Effector memory CD8-positive, alpha-beta T cell (primary cell): ENCODE measurements around the gene PPM1G.

Experiments
- ATAC-seq: fragments of 150-1000 bp; cut with Tn5 transposase; replicated peaks from 2 replicates; pipeline ENCODE4 v1.10.0; 2021; ENCODE audit warnings: mild to moderate bottlenecking, moderate library complexity
- DNase-seq, 3 experiments: peaks; one replicate each; pipeline ENCODE4 v3.0.0; 2021
- H3K27ac Mint-ChIP-seq, 2 donors: one replicate each; pipeline ENCODE4 v1.8.0; 2022; ENCODE audit warnings: mild to moderate bottlenecking in 2 of 2, mixed read lengths in 2 of 2, moderate library complexity in 2 of 2
- H3K27me3 Mint-ChIP-seq, 2 donors: one replicate each; pipeline ENCODE4 v1.8.0; 2022; ENCODE audit warnings: mixed read lengths in 2 of 2
- H3K36me3 Mint-ChIP-seq: one replicate; pipeline ENCODE4 v1.8.0; 2022; ENCODE audit warnings: mild to moderate bottlenecking, moderate library complexity, mixed read lengths; ENCODE audit not compliant: insufficient read depth
- H3K4me1 Mint-ChIP-seq, 2 donors: one replicate each; pipeline ENCODE4 v1.8.0; 2022; ENCODE audit warnings: low read depth in 2 of 2, mixed read lengths in 2 of 2
- H3K4me3 Mint-ChIP-seq, 2 donors: one replicate each; pipeline ENCODE4 v1.8.0; 2022; ENCODE audit warnings: mild to moderate bottlenecking in 2 of 2, mixed read lengths in 2 of 2, moderate library complexity in 2 of 2
- H3K9me3 Mint-ChIP-seq, 2 donors: one replicate each; pipeline ENCODE4 v1.8.0; 2022; ENCODE audit warnings: mixed read lengths in 2 of 2

The PPM1G gene

DNA sequence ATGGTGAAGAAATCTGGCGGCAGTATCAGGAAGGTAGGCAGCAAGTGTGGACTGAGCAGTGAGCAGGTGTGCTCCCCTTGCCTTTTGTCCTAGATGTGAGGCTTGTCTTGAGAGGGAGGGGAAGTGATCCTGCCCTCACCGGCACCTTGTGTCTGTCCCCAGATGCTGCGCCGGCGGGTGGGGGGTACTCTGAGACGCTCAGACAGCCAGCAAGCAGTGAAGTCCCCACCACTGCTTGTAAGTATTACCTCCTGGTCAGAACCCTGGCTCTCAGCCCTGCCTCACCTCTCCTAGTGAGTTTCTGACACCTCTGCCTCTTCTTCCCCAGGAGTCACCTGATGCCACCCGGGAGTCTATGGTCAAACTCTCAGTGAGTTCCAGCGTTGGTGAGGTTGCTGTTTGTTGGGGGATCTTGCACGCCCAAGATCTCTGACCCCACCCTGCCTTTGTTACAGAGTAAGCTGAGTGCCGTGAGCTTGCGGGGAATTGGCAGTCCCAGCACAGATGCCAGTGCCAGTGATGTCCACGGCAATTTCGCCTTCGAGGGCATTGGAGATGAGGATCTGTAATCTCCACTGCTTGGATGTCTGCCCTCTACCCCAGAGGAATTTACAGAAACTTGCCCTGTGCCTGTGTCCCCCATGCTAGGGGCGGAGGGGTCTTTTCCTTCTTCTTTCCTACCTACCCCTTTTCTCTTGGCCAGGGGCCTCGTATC is 33.1 kb downstream of the PPM1G start:
- DNase-seq (no peak), ATAC-seq (no peak)
- H3K27me3 Mint-ChIP-seq = no peaks in the 10 kb centered on the region
- no peaks in the 10 kb centered on the region for H3K9me3 Mint-ChIP-seq
- H3K36me3 Mint-ChIP-seq = peaks cover 73% of the 10 kb centered on the region
- H3K4me3 Mint-ChIP-seq = no peak overlapping the region
- H3K27ac Mint-ChIP-seq = peak overlapping the region; percentile 35 to 68
- peaks cover 37 to 39% of the 10 kb centered on the region in 2 donors for H3K4me1 Mint-ChIP-seq

DNA sequence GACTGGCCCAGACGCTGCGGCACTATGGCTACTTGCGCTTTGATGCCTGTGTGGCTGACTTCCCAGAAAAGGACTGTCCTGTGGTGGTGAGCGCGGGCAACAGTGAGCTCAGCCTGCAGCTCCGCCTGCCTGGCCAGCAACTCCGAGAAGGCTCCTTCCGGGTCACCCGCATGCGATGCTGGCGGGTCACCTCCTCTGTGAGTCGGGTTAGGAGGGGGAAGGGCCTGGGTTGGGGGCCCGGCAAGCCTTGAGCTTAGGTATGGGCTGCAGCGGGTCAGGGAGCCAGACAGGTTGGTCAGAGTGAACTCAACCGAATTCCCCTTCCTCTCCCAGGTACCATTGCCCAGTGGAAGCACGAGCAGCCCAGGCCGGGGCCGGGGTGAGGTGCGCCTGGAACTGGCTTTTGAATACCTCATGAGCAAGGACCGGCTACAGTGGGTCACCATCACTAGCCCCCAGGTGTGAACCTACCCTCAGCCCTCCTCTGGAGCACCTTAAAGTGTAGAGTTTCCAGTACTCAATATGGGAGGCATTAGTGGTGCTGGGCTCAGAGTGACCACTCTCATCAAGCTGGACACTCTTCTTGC is 33.8 kb downstream of the PPM1G start:
- no peak for ATAC-seq
- Mint-ChIP-seq H3K4me1 (peaks cover 34% of the 10 kb centered on the region in 2 donors), H3K27me3 (no peaks in the 10 kb centered on the region), H3K9me3 (no peaks in the 10 kb centered on the region), H3K27ac (peak overlapping the region in 1 of 2 donors; percentile 68), H3K36me3 (peaks cover 71% of the 10 kb centered on the region), H3K4me3 (no peak overlapping the region)
- no peak for DNase-seq

DNA sequence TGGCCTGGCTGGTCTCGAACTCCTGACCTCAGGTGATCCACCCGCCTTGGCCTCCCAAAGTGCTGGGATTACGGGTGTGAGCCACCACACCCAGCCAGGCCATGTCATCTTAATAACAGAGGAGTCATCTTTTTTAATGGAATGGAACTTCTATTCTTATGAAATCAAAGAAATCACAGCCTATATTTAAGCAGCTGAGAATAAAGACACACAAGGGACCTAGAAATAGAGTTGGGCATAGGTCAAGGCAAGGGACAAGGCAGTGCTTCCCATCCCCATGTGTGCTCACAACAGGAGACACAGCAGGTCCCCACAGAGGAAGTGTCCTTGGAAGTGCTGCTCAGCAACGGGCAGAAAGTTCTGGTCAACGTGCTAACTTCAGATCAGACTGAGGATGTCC is 35.8 kb downstream of the PPM1G start:
- H3K27ac Mint-ChIP-seq = peak overlapping the region in 1 of 2 donors; percentile 12
- H3K27me3 Mint-ChIP-seq = no peaks in the 10 kb centered on the region
- DNase-seq = no peak
- no peaks in the 10 kb centered on the region for H3K9me3 Mint-ChIP-seq
- no peak overlapping the region for H3K4me3 Mint-ChIP-seq
- peaks cover 32 to 34% of the 10 kb centered on the region in 2 donors for H3K4me1 Mint-ChIP-seq
- H3K36me3 Mint-ChIP-seq = peaks cover 62% of the 10 kb centered on the region
- no peak for ATAC-seq

DNA sequence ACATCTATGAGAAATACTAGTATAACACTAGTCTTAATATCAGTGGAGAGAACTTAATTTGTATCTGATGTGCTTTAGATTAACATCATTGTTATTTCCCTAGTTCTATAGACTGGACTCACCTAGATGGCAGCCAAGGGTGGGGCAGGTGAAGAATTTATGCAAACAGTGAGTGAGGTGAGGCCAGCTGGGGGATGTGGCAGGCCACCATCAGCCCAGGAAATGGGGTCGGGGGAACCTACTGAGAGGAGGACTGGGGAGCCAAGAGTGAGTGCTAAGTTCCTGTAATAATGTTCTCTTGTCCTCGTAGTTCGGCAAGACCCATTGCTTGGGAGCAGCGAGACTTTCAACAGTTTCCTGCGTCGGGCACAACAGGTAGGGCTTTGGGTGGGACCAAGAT is 36.5 kb downstream of the PPM1G start:
- DNase-seq (no peak), ATAC-seq (no peak)
- no peaks in the 10 kb centered on the region for H3K27me3 Mint-ChIP-seq
- peak overlapping the region in 1 of 2 donors; percentile 95 for H3K27ac Mint-ChIP-seq
- no peak overlapping the region for H3K4me3 Mint-ChIP-seq
- no peaks in the 10 kb centered on the region for H3K9me3 Mint-ChIP-seq
- peaks cover 57% of the 10 kb centered on the region for H3K36me3 Mint-ChIP-seq
- H3K4me1 Mint-ChIP-seq = peaks cover 34 to 35% of the 10 kb centered on the region in 2 donors

DNA sequence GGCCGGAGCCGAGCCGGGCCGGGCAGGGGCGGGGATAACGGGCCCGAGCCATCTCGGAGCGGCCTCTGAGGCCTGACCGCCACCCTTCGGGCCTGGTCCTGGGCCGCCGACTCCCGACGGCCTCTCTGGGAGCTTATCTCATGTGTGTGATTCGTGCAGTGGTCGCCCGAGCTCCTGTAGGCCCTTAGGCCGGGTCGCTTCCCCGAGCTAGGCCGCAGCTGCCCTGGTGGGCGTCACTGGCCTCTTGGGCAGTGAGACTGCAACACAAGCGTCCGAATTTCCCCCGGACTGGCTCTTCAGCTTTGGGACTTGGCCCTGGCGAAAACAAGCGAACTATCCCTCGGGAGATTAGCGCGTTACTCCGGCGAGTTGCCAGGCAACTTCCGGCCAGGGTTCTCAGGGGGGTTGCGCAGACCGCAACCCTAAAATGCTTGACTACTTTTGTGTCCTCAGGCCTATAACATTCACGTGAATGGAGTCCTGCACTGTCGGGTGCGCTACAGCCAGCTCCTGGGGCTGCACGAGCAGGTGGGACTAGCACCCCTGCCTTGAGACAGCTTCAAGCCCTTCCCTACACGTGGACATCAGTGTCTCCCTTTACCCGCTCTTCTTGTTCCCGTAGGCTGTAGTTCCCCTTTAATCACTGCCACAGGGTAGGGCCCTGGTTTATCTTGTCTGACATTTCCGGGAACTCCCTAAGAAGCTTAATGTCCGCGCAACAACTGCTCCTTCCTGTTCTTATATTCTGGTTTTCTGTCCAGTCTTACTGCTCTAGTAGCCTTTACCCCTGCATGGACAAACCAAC is 38.4 kb downstream of the PPM1G start:
- DNase-seq = peak in 2 of 3 experiments; percentile 6 to 35
- peaks cover 60% of the 10 kb centered on the region for H3K36me3 Mint-ChIP-seq
- H3K9me3 Mint-ChIP-seq = no peaks in the 10 kb centered on the region
- ATAC-seq = peak; percentile 3
- peak overlapping the region; percentile 93 to 95 for H3K27ac Mint-ChIP-seq
- H3K4me3 Mint-ChIP-seq = peak overlapping the region; percentile 85 to 96
- peaks cover 30 to 35% of the 10 kb centered on the region in 2 donors for H3K4me1 Mint-ChIP-seq
- H3K27me3 Mint-ChIP-seq = no peaks in the 10 kb centered on the region

DNA sequence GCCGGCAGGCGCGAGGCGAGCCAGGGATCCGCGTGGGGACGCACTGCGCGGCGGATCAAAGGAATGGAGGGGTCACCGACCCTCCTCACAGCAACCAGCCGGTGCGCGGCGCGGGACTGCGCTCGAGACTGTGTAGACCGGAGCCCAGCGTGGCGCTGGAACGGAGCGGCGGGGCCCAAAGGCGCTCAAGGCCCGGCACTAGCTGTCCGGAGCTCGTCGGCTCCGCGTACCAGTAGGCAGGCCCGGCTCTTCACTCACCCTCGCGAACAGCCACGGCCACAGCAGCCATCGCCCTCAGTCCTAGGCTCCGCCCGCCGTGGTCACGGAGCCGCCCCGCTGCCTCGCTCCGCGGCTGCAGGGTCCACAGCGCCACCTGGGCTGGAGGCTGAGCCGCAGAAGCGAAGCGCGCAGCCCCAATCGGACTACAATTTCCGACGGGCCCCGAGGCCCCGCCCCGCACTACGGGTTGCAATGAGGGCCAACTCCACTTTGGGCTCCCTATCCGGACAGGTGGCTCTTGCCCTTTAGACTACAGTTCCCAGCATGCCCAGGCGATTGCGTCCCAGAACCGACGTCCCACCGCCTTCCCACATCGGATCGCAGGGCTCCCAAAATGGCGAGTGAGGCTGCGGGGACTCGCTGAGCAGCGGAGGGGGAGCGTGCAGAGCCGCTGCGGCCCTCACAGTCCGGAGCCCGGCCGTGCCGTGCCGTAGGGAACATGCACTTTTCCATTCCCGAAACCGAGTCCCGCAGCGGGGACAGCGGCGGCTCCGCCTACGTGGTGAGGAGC is 39.2 kb downstream of the PPM1G start, which contains the start of the genes EIF2B4 and SNX17:
Gene EIF2B4 (minus strand): TSS at position 313 of the 790 bp plus-strand sequence. CDS start 24 bp downstream, at position 289.
Gene SNX17 (plus strand): TSS at position 591 of the 790 bp plus-strand sequence. CDS start 128 bp downstream, at position 719.
- Mint-ChIP-seq H3K4me1 (peaks cover 30 to 35% of the 10 kb centered on the region in 2 donors), H3K27ac (peak within 1 kb of the TSS; percentile 93 to 95), H3K36me3 (peaks cover 57% of the 10 kb centered on the region), H3K27me3 (no peaks in the 10 kb centered on the region), H3K4me3 (peak within 1 kb of the TSS; percentile 85 to 96), H3K9me3 (no peaks in the 10 kb centered on the region)
- ATAC-seq (peak; percentile 89), DNase-seq (peak; percentile 99)

DNA sequence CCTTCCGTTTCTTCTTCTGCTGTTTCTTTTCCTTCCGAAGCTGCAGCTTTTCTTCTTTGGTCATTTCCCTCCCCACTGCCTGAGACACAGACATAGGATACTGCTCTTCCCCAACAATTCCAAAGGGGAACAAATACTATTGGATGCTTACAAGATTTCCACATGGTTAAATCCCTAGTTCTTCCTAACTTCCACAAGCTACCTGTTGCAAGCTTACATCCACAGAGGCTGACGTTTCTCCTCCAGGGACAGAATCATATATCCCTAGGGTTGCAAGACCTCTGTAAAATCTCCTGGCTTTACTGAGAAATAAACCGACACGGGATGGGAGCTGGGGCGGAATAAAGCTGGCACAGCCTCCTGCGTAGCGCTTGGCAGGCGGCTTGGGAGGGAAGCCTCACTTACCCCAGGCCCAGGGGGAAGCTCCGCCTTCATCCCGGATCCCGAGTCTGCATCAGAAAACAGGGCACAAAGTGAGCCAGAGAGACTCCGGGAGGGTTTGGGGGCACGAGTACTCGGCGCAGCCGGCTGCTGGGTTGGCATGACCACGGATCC is 39.8 kb downstream of the PPM1G start:
- Mint-ChIP-seq H3K27me3 (no peaks in the 10 kb centered on the region), H3K36me3 (peaks cover 58% of the 10 kb centered on the region), H3K27ac (peak overlapping the region; percentile 93 to 95), H3K9me3 (no peaks in the 10 kb centered on the region), H3K4me3 (peak overlapping the region; percentile 85 to 96), H3K4me1 (peaks cover 29 to 35% of the 10 kb centered on the region in 2 donors)
- DNase-seq (no peak), ATAC-seq (no peak)

DNA sequence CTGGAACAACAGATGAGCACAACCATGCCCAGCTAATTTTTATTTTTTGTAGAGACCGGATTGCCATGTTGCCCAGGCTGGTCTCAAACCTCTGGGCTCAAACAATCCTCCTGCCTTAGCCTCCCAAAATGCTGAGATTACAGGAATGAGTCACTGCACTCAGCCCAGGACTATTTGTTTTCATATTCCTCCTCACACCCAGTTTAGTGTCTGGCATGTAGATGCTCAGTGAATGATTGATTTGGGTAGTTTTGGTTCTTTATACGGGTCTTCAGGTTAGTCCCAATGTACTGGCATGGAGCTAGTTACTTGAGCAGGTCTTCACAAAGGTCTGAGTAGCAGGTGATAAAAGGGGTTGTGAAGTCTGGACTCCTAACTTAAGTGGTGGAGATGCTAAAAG is 45.5 kb downstream of the PPM1G start:
- Mint-ChIP-seq H3K27me3 (no peaks in the 10 kb centered on the region), H3K27ac (no peak overlapping the region), H3K4me3 (no peak overlapping the region), H3K9me3 (no peaks in the 10 kb centered on the region), H3K36me3 (peaks cover 41% of the 10 kb centered on the region), H3K4me1 (peaks cover 3 to 4% of the 10 kb centered on the region in 2 donors)
- no peak for DNase-seq
- no peak for ATAC-seq

DNA sequence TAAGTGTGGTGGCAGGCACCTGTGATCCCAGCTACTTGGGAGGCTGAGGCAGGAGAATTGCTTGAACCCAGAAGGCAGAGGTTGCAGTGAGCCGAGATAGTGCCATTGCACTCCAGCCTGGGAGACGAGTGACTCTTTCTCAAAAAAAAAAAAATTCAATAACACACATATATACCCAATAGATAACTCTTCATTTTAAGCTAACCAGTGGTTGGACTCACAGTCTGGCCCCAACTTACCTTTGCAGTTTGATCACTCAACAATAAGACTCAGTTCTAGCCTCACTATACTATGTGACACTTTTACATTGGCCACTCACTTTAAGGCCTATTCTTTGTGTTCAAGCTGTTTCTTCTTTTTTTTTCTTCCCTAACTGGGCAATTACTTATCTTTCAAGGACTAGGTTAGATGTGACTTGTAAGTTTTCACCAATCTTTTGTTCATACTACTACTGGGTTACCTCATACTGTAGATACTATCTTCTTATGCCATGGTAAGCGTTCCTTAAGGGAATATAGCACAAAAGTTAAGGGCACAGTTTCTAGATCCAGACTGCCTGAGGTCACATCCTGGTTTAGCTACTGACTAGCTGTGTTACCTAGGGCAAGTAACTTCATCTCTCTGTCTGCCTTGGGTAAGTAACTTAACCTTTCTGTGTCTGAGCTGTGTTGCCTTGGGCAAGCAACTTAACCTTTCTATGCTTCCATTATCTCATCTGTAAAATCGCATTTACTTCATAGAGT is 46.5 kb downstream of the PPM1G start:
- Mint-ChIP-seq H3K4me3 (no peak overlapping the region), H3K36me3 (peaks cover 39% of the 10 kb centered on the region), H3K9me3 (no peaks in the 10 kb centered on the region), H3K4me1 (peaks cover 8 to 10% of the 10 kb centered on the region in 2 donors), H3K27ac (peak overlapping the region in 1 of 2 donors; percentile 5), H3K27me3 (no peaks in the 10 kb centered on the region)
- DNase-seq = no peak
- ATAC-seq = no peak

DNA sequence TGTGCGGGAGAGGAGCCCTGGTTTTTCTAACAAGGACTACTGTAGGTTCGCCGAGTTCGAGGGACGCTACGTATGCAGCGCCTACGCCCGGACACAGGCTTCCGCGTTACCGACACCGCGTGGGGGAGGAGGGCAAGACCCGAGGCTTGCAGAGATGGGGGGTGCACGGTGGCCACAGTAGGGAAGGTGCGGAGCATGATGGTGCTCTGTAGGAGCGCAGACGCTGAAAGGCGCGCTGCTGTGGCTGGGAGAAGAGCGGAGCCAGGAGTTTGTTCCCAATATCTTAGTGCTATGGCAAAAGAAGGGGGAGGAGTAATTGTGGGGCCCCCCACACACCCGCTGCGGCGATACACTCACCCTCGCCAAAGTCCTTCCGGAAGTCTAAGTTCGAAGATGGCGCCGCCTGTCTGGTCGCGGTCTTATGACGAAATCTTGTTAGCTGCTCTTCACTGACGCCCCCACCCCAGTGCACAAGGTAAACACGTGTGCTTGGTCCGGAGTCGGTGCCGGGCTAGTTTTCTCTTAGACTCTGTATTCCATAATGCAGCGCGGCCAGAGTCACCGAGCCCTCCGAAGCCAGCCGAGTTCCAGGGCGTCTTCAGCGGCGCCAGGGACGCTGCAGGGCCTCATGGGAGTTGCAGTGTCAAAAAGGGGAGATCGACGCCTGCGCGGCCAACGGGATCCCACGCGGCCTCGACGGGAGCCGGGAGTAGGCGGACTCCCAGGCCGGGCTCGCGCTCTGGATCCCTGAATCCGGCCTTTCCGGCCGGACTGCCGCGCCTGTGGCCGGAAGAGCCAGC is 52.8 kb downstream of the PPM1G start, which contains the start of gene GTF3C2:
Gene GTF3C2 (minus strand): TSS at position 383 of the 800 bp plus-strand sequence. CDS start 13,210 bp downstream, outside the sequence.
- Mint-ChIP-seq H3K27ac (peak within 1 kb of the TSS; percentile 98 to 99), H3K27me3 (no peaks in the 10 kb centered on the region), H3K4me1 (peaks cover 30 to 52% of the 10 kb centered on the region in 2 donors), H3K36me3 (peaks cover 26% of the 10 kb centered on the region), H3K9me3 (no peaks in the 10 kb centered on the region), H3K4me3 (peak within 1 kb of the TSS; percentile 95 to 98)
- DNase-seq (peak; percentile 90 to 93 (median 92)), ATAC-seq (peak; percentile 79)

DNA sequence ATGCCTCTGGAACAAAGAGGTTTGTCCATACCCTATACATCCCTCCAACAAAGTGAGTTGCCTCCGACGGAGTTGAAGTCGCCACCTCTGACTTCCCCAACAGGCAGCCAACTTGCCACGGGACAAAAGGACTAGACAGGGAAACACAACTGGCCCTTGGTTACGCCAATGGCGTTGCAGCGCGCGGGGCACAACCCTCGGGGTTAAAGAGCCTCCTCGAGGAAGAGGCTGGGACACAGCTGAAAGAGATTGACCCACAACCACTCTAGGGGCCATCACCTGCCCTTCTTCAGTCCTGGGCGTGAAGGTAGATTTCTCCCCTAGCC is 53.4 kb downstream of the PPM1G start:
- Mint-ChIP-seq H3K27me3 (no peaks in the 10 kb centered on the region), H3K4me1 (peaks cover 30 to 55% of the 10 kb centered on the region in 2 donors), H3K4me3 (peak overlapping the region; percentile 95 to 98), H3K27ac (peak overlapping the region; percentile 98 to 99), H3K36me3 (peaks cover 25% of the 10 kb centered on the region), H3K9me3 (no peaks in the 10 kb centered on the region)
- peak; percentile 25 for ATAC-seq
- DNase-seq = peak in 1 of 3 experiments; percentile 25
